Subcutaneous abdominal adipose tissue (tissue), 5 donors: ENCODE results near the gene FKBP3.

Experiments used
- H3K27ac ChIP-seq: one replicate; pipeline ENCODE4 v1.7.0; 2013; ENCODE audit warnings: low read depth, mild to moderate bottlenecking, inconsistent platforms, low read length, moderate library complexity
- H3K27me3 ChIP-seq, 5 donors: one replicate each; pipeline ENCODE4 v1.7.0; 2013; ENCODE audit warnings: low read length in 5 of 5, inconsistent platforms in 1 of 5; ENCODE audit not compliant: control insufficient read depth in 5 of 5, insufficient read depth in 4 of 5
- H3K36me3 ChIP-seq, 5 donors: one replicate each; pipeline ENCODE4 v1.7.0; 2013; ENCODE audit warnings: low read length in 5 of 5; ENCODE audit not compliant: control insufficient read depth in 5 of 5, insufficient read depth in 5 of 5
- H3K4me1 ChIP-seq, 5 donors: one replicate each; pipeline ENCODE4 v1.7.0; 2013; ENCODE audit warnings: low read length in 5 of 5, mild to moderate bottlenecking in 3 of 5, moderate library complexity in 1 of 5; ENCODE audit not compliant: control insufficient read depth in 5 of 5, insufficient read depth in 5 of 5
- H3K4me3 ChIP-seq, 5 donors: one replicate each; pipeline ENCODE4 v1.7.0; 2013; ENCODE audit warnings: low read length in 5 of 5, low read depth in 1 of 5
- H3K9ac ChIP-seq, 5 donors: one replicate each; pipeline ENCODE4 v1.7.0; 2013; ENCODE audit warnings: low read length in 5 of 5, mild to moderate bottlenecking in 4 of 5, moderate library complexity in 3 of 5
- H3K9me3 ChIP-seq, 5 donors: one replicate each; pipeline ENCODE4 v1.7.0; 2013; ENCODE audit warnings: low read length in 5 of 5; ENCODE audit not compliant: control insufficient read depth in 5 of 5
- donor health status: healthy.
- donor health status: healthy.
- donor health status: healthy.
- donor health status: healthy.
- donor health status: healthy.

FKBP3 gene

DNA sequence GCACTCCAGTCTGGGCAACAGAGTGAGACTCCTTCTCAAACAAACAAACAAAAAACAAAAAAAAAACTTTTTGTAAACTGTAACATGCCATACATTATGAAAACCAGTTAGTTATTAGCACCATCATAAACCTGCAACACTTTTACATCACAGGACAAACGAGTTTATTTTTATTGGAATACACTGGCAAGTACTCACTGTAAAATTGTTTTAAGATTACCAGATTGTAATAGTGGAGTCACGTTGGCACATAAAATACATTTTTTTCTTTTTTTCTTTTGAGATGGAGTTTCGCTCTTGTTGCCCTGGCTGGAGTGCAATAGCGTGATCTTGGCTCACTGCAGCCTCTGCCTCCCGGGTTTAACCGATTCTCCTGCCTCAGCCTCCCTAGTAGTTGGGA lies 15.7 kb downstream of the FKBP3 start:
- Histone ChIP-seq H3K27me3 (no peaks in the 10 kb centered on the region), H3K27ac (no peak overlapping the region), H3K4me1 (no peaks in the 10 kb centered on the region), H3K4me3 (no peak overlapping the region), H3K36me3 (peaks cover 53 to 82% (median 57%) of the 10 kb centered on the region in 5 donors), H3K9me3 (no peaks in the 10 kb centered on the region), H3K9ac (no peak overlapping the region)

DNA sequence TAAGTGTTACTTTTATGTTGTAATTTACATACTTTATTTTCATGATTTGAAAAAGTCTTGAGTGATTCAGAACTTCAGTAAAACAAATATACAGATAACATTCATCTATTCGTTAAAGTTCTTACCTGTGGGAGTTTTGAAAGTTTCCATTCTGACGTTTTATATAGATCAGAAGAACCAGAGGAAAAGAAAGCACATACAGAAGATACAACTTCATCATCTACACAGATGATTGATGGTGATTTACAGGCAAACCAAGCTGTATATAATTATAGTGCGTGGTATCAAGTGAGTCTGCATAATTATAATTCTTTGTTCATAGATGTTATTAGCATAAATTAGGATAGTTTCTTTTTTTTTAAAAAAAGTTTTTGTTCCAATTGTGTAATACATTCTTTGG lies 20.0 kb downstream of the FKBP3 start:
- Histone ChIP-seq H3K9ac (no peak overlapping the region), H3K4me1 (no peaks in the 10 kb centered on the region), H3K9me3 (no peaks in the 10 kb centered on the region), H3K4me3 (no peak overlapping the region), H3K27ac (no peak overlapping the region), H3K27me3 (no peaks in the 10 kb centered on the region), H3K36me3 (peaks cover 60 to 84% (median 64%) of the 10 kb centered on the region in 5 donors)

DNA sequence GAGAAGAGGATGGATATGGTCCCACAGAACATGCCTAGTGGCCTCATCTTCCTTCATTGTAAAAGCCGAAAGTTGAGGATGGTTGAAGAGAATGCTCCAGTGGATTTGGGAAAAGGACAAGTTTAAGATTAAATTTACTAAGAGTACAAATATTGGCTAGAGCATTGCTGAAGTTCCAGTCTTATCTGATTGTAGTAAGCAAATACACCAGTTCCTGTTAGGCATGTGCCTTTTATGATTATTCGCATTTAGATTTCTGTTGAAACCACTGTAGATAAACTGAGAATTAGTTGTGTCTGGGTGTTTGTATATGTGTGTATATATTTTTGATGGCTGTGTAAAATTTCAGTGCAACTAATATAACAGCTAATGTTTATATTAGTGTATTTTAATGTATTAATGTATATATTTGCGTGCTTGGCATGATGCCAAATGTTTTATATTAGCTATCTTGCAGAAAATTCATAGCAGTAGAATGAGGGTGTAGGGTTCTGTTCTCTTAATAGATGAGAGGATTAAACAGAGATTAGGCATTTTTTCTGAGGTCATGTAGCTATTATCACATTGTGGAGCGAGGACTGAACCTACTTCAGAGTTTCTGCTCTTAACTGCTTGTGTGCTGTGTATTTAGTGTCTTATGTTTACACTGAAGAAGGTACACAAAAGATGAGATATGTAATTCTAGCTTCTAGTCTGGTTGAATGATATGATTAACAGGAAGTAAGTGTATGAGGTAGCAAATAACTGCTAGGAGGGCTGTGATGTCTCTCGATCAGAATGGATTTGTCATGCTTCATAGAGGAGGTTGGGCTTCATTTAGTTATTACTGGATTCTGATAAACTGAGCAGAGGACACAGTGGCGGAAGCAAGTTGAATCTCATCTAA lies 21.1 kb downstream of the FKBP3 start:
- no peaks in the 10 kb centered on the region for H3K27me3 ChIP-seq
- H3K9me3 ChIP-seq = no peaks in the 10 kb centered on the region
- no peak overlapping the region for H3K4me3 ChIP-seq
- H3K4me1 ChIP-seq = no peaks in the 10 kb centered on the region
- no peak overlapping the region for H3K27ac ChIP-seq
- peaks cover 57 to 81% (median 64%) of the 10 kb centered on the region in 5 donors for H3K36me3 ChIP-seq
- peak overlapping the region in 1 of 5 donors; percentile 55 for H3K9ac ChIP-seq

DNA sequence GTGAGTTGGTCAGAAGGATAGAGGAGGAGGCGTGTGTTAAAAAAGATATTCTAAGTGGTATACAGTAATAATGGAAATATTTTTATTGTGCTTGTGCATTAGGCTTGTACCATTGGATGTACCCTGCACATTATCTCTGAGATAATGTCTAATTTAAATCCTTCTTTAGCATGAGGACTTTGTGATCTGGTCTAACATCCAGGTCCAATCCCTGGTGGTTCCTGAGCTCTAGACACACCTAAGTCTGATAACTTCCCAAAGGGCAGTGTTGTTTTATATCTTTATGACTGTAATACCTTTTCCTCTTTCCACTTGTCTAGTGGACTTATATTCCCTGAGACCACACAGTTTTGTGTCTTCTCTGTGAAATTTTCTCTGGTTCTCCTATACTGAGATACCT lies 29.7 kb downstream of the FKBP3 start:
- H3K9me3 ChIP-seq = no peaks in the 10 kb centered on the region
- H3K4me1 ChIP-seq = no peaks in the 10 kb centered on the region
- no peak overlapping the region for H3K27ac ChIP-seq
- no peaks in the 10 kb centered on the region for H3K27me3 ChIP-seq
- no peak overlapping the region for H3K4me3 ChIP-seq
- H3K36me3 ChIP-seq = peaks cover 39 to 66% (median 47%) of the 10 kb centered on the region in 5 donors
- H3K9ac ChIP-seq = no peak overlapping the region

DNA sequence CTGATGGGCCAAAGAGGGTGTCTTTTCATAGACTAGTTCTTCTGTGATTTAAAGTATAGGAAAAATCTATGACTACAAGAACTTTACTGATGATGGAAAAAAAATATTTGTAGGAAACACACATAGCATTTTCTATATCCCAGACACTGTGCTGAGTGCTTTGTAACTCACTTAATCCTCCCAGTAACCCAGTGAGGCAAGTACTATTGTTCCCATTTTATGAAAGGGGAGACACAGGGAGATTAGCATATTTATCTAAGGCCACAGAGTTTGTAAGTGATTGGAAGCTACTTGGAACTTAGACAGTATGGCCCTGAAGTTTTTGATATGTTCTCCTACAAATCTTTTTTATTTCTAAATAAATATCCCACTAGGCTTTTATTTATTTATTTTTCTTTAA lies 30.5 kb downstream of the FKBP3 start:
- no peak overlapping the region for H3K27ac ChIP-seq
- H3K4me3 ChIP-seq = no peak overlapping the region
- H3K36me3 ChIP-seq = peaks cover 38 to 62% (median 44%) of the 10 kb centered on the region in 5 donors

DNA sequence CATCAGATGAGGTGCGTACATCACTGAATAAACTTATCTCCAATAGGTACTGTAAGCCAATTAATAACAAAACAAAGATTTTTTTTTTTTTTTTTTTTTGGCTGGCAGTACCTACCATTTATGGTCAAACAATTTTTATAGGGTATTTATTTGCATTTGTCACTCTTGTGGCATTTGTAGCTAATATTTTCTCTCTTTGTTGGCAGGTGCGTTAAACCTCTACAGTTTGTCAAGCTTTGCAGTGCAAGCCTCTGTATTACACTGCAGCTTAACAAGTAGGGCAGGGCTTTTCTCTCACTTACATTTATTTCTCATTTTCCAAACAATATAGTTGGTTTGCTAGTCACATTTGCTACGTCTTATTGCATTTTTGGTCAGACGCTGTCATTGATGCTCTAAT lies 38.1 kb downstream of the FKBP3 start:
- no peaks in the 10 kb centered on the region for H3K9me3 ChIP-seq
- H3K9ac ChIP-seq = no peak overlapping the region
- H3K4me3 ChIP-seq = no peak overlapping the region
- peaks cover 18 to 48% (median 28%) of the 10 kb centered on the region in 5 donors for H3K36me3 ChIP-seq
- H3K4me1 ChIP-seq = no peaks in the 10 kb centered on the region
- H3K27ac ChIP-seq = no peak overlapping the region
- no peaks in the 10 kb centered on the region for H3K27me3 ChIP-seq

More for the DNA sequence above, 30.5 kb downstream of the FKBP3 start:
- H3K4me1 ChIP-seq = no peaks in the 10 kb centered on the region
- H3K9me3 ChIP-seq = no peaks in the 10 kb centered on the region
- H3K27me3 ChIP-seq = no peaks in the 10 kb centered on the region
- H3K9ac ChIP-seq = no peak overlapping the region

DNA sequence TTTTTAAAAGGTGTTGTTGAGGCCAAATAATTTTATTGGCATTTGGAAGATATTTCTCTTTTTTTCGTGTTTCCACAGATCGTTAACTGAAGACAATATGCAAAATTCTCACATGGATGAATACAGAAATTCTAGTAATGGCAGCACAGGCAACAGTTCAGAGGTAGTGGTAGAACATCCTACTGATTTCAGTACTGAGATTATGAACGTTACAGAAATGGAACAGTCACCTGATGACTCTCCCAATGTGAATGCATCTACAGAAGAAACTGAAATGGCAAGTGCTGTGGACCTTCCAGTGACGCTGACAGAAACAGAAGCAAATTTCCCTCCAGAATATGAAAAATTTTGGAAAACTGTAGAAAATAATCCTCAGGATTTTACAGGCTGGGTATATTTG lies 39.1 kb downstream of the FKBP3 start:
- H3K36me3 ChIP-seq = peaks cover 15 to 42% (median 18%) of the 10 kb centered on the region in 5 donors
- no peaks in the 10 kb centered on the region for H3K27me3 ChIP-seq
- H3K9me3 ChIP-seq = no peaks in the 10 kb centered on the region
- H3K9ac ChIP-seq = no peak overlapping the region
- no peaks in the 10 kb centered on the region for H3K4me1 ChIP-seq
- no peak overlapping the region for H3K27ac ChIP-seq
- H3K4me3 ChIP-seq = no peak overlapping the region

DNA sequence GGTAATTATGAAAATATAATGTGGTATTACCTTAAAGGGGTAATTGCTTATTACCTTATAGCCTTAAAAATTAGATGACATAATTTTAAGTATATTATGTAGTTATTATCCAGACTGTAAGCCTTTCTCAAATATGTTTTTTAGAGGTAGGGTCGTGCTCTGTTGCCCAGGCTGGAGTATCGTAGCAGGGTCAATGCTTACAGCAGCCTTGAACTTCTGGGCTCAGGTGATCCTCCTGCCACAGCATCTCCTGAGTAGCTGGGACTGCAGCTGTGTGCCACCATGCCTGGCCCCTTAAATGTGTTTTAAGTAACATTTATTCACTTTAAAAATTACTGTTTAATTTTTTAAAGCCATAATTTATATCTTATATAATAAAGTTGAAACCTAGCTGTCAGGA lies 40.0 kb downstream of the FKBP3 start:
- H3K4me1 ChIP-seq = no peaks in the 10 kb centered on the region
- no peak overlapping the region for H3K4me3 ChIP-seq
- H3K27me3 ChIP-seq = no peaks in the 10 kb centered on the region
- H3K36me3 ChIP-seq = peaks cover 13 to 35% (median 17%) of the 10 kb centered on the region in 5 donors
- no peak overlapping the region for H3K9ac ChIP-seq
- H3K27ac ChIP-seq = no peak overlapping the region
- no peaks in the 10 kb centered on the region for H3K9me3 ChIP-seq

DNA sequence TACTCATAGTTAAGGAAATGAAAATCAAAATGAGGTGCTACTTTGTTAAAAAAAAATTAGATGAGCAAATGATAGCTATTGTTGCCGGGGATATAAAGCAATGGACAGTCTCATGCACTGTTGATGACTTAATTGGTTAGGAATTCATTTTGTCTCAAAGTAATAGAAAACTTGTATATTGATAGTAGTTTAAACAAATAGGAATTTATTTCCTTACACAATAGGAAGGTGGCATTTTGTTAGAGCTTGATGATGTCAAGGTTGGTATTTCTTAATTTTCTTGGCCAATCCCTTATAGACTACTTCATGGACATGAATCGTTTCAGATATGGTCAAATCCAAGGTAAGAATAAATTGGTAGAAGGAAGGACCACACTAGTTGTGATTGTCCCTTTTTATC lies 42.6 kb downstream of the FKBP3 start:
- Histone ChIP-seq H3K4me3 (no peak overlapping the region), H3K27me3 (no peaks in the 10 kb centered on the region), H3K9ac (peak overlapping the region in 1 of 5 donors; percentile 30), H3K4me1 (peaks cover 0 to 6% (median 3%) of the 10 kb centered on the region in 5 donors), H3K9me3 (no peaks in the 10 kb centered on the region), H3K36me3 (peaks cover 6 to 14% (median 11%) of the 10 kb centered on the region in 5 donors), H3K27ac (no peak overlapping the region)

DNA sequence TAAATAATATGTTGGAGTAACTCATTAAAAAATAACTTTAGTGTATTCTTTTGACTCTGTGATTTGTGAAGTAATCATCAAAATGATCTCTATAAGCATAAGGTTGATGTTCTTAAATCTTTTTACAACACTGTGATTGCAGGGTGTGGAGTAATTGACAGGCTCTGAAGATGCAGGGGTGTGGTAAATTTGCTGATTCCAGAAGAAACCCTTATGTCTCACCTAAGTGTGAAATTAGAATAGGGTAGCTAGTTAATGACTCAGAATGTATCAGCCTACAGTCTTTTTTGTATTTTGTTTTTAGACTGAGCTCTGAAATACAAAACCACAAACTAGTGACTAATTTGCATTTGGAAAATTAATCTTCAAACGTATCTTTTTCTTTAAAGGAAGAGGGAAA lies 44.5 kb downstream of the FKBP3 start:
- Histone ChIP-seq H3K9me3 (no peaks in the 10 kb centered on the region), H3K27ac (no peak overlapping the region), H3K27me3 (no peaks in the 10 kb centered on the region), H3K36me3 (peaks cover 0 to 3% (median 0%) of the 10 kb centered on the region in 5 donors), H3K4me1 (peaks cover 0 to 22% (median 17%) of the 10 kb centered on the region in 5 donors), H3K9ac (no peak overlapping the region), H3K4me3 (no peak overlapping the region)
